Testis (tissue), 3 donors: Measurements from ENCODE around the gene TINAGL1. TPM values are rescaled to one million over a fixed set of nuclear protein-coding genes. Genes with fewer than 3 reads are reported as not detected.

Source experiments
- DNase-seq: peaks from one replicate; pipeline ENCODE4 v3.0.0-alpha.2; 2019
- H3K27ac ChIP-seq, 2 donors: fragments of 200-600 bp; sonication (generic); one replicate each; pipeline ENCODE4 v1.5.1; 2019
- H3K27me3 ChIP-seq: fragments of 200-600 bp; sonication (generic); one replicate; pipeline ENCODE4 v1.5.1; 2019
- H3K36me3 ChIP-seq: fragments of 200-600 bp; sonication (generic); one replicate; pipeline ENCODE4 v1.5.1; 2017; ENCODE audit warnings: low read depth; ENCODE audit errors: missing control alignments
- H3K4me1 ChIP-seq: fragments of 200-600 bp; sonication (generic); one replicate; pipeline ENCODE4 v1.5.1; 2019
- H3K4me3 ChIP-seq, 2 donors: fragments of 200-600 bp; sonication (generic); one replicate each; pipeline ENCODE4 v1.5.1; 2017 to 2019
- H3K9me3 ChIP-seq: fragments of 200-600 bp; sonication (generic); one replicate; pipeline ENCODE4 v1.5.1; 2017
- POLR2A ChIP-seq: fragments of 450-650 bp; IDR thresholded peaks from one replicate; pipeline ENCODE4 v1.6.1; 2017; ENCODE audit warnings: antibody characterized with exemption, mild to moderate bottlenecking, moderate library complexity
- WGBS, 2 donors: methylation state at CpG; one replicate each; pipeline ENCODE4 v1.1.5; 2018; 5-methylcytosine and 5-hydroxymethylcytosine counted together
- intact Hi-C: fragments of 100-400 bp; cut with DNase I; formaldehyde crosslinking; loops from one replicate; pipeline ENCODE4 v1.15.1; 2023; ENCODE audit warnings: low total_unique reads
- polyA plus RNA-seq: library from polyadenylated mRNA; stranded (reverse); fragments of 350-450 nt; fragmentation: Illumina TruSeq; extraction: RNeasy Lipid Tissue Mini Kit (QIAGEN cat#74804); gene quantifications from one replicate; pipeline ENCODE4 v1.2.3, GENCODE V29; 2014; ENCODE audit warnings: low read depth, low replicate concordance; ENCODE audit not compliant: insufficient read depth
- total RNA-seq, 2 donors: library from RNA; depleted of rRNA; stranded (reverse); fragments of >200 nt; gene quantifications; one replicate each; pipeline ENCODE4 v1.2.3, GENCODE V29; 2016
- TF ChIP-seq, protein P1 (sequence below), 3 experiments: fragments of 450-650 bp in 2 of 3; fragments of 200-600 bp in 1 of 3; sonication (generic) in 1 of 3; IDR thresholded peaks; one replicate each; pipeline ENCODE4 v1.5.1; 2016 to 2019; ENCODE audit warnings: antibody characterized with exemption in 3 of 3, mild to moderate bottlenecking in 2 of 3, moderate library complexity in 1 of 3

The TINAGL1 gene
- total and polyA plus RNA-seq, 3 donors from 2014 or later, result 16.4 to 24.6 (median 23.2) TPM

DNA sequence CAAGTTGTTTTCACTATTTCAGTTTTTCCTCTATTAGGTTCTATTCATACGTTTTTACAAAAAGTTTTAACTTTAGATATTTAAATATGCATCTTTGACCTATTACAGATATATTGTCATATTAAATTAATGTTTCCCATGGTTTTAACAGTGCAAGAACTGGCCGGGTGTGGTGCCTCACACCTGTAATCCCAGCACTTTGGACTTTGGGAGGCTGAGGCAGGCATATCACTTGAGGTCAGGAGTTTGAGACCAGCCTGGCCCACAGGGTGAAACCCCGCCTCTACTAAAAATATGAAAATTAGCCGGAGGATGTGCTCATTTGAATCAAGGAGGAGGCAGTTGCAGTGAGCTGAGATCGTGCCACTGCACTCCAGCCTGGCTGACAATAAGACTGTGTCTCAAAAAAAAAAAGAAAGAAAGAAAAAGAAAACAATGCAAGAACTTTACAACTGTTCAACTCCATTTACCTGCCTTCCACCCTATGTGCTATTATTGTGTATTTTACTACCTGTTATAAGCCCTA lies 19.8 kb upstream of the TINAGL1 start:
- intact Hi-C loops, result no loop called here
- Histone ChIP-seq H3K4me3 (no peak overlapping the region), H3K36me3 (no peaks in the 10 kb centered on the region), H3K27ac (no peak overlapping the region), H3K9me3 (no peaks in the 10 kb centered on the region), H3K27me3 (no peaks in the 10 kb centered on the region), H3K4me1 (no peaks in the 10 kb centered on the region)
- no peak for DNase-seq
- 64 to 75% methylated on average over 5 of the region's 5 CpGs for WGBS, 2 donors
- TF ChIP-seq, protein P1, sequence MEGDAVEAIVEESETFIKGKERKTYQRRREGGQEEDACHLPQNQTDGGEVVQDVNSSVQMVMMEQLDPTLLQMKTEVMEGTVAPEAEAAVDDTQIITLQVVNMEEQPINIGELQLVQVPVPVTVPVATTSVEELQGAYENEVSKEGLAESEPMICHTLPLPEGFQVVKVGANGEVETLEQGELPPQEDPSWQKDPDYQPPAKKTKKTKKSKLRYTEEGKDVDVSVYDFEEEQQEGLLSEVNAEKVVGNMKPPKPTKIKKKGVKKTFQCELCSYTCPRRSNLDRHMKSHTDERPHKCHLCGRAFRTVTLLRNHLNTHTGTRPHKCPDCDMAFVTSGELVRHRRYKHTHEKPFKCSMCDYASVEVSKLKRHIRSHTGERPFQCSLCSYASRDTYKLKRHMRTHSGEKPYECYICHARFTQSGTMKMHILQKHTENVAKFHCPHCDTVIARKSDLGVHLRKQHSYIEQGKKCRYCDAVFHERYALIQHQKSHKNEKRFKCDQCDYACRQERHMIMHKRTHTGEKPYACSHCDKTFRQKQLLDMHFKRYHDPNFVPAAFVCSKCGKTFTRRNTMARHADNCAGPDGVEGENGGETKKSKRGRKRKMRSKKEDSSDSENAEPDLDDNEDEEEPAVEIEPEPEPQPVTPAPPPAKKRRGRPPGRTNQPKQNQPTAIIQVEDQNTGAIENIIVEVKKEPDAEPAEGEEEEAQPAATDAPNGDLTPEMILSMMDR (IDR thresholded peaks at IDR 0.05), result no peak
- no peak for TF ChIP-seq POLR2A

DNA sequence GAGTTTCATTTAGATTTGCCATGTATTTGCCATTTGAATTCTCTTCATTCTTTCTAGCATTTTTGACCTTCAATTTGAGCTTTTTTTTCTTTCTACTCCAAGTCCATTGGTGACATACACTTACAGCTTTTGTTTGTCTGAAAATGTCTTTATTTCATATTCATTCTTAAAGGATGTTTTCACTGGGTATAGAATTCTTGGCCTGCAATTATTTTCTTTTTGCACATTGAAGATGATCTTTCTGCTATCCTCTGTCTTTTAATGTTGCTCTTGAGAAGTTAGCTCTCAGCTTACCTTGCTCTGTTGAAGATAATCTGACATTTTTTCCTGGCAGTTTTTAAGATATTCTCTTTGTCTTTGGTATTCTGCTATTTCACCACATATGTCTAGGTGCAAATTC lies 16.6 kb upstream of the TINAGL1 start:
- Histone ChIP-seq H3K4me3 (no peak overlapping the region), H3K4me1 (peaks cover 6% of the 10 kb centered on the region), H3K9me3 (no peaks in the 10 kb centered on the region), H3K27ac (no peak overlapping the region), H3K27me3 (no peaks in the 10 kb centered on the region), H3K36me3 (no peaks in the 10 kb centered on the region)
- TF ChIP-seq, protein P1 (IDR thresholded peaks at IDR 0.05), result no peak
- no peak for TF ChIP-seq POLR2A
- intact Hi-C loops, result no loop called here
- DNase-seq, result no peak

DNA sequence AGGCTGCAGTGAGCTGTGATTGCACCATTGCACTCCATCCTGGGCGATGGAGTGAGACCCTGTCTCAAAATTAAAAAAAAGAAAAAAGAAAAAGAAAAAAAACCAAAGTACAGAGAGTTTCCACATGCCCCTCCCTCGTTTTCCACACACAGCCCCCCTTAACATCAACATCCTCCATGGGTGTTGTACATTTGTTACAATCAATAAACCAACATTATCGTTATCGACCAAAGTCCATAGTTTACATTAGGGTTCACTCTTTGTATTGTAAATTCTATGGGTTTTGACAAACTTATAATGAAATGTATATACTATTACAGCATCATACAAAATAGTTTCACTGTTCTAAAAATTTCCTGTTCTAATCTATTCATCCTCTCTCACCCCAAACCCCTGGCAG lies 15.9 kb upstream of the TINAGL1 start:
- no peak for DNase-seq
- no peak overlapping the region for H3K4me3 ChIP-seq
- H3K27me3 ChIP-seq, result no peaks in the 10 kb centered on the region

GRCh38 chr1:31562707-31563360 lies 13.5 kb upstream of the TINAGL1 start:
- Histone ChIP-seq H3K27me3 (no peaks in the 10 kb centered on the region), H3K4me1 (peaks cover 7% of the 10 kb centered on the region), H3K4me3 (no peak overlapping the region), H3K36me3 (no peaks in the 10 kb centered on the region), H3K9me3 (no peaks in the 10 kb centered on the region), H3K27ac (no peak overlapping the region)
- WGBS, 2 donors, result 48 to 54% methylated on average over 3 of the region's 3 CpGs
- no peak for TF ChIP-seq POLR2A
- TF ChIP-seq, protein P1 (IDR thresholded peaks at IDR 0.05), result no peak
- intact Hi-C loops, result no loop called here
- DNase-seq, result no peak

More for the DNA sequence above, 15.9 kb upstream of the TINAGL1 start:
- Histone ChIP-seq H3K36me3 (no peaks in the 10 kb centered on the region), H3K9me3 (no peaks in the 10 kb centered on the region), H3K4me1 (peaks cover 7% of the 10 kb centered on the region), H3K27ac (no peak overlapping the region)
- TF ChIP-seq POLR2A, result no peak
- TF ChIP-seq, protein P1 (IDR thresholded peaks at IDR 0.05), result no peak
- 89 to 91% methylated on average over 4 of the region's 4 CpGs for WGBS, 2 donors
- intact Hi-C loops, result no loop called here

- TF ChIP-seq, protein P1 (IDR thresholded peaks at IDR 0.05), result no peak
- no peak for TF ChIP-seq POLR2A
- H3K27me3 ChIP-seq, result no peaks in the 10 kb centered on the region
- H3K36me3 ChIP-seq, result no peaks in the 10 kb centered on the region
- H3K4me3 ChIP-seq, result no peak overlapping the region
- H3K9me3 ChIP-seq, result no peaks in the 10 kb centered on the region
- no peak overlapping the region for H3K27ac ChIP-seq
- WGBS, 2 donors, result 62 to 70% methylated on average over 5 of the region's 5 CpGs
- DNase-seq, result no peak
- H3K4me1 ChIP-seq, result peaks cover 18% of the 10 kb centered on the region
- intact Hi-C loops, result no loop called here
These were observed 11.7 kb upstream of the TINAGL1 start for GRCh38 chr1:31564606-31564989.
